OCI-LY1 (cell line): ENCODE results near the gene LTBP2.

ENCODE experiments used
- H2AFZ ChIP-seq: fragments of 200-600 bp; sonication (generic), shearing (Covaris generic); 2 replicates; pipeline ENCODE4 v1.6.0; 2014; ENCODE audit warnings: antibody characterized with exemption, mild to moderate bottlenecking, low read length
- H3F3A ChIP-seq: fragments of 200-600 bp; sonication (generic), shearing (Covaris generic); 2 replicates; pipeline ENCODE4 v1.6.0; 2014; ENCODE audit warnings: mild to moderate bottlenecking, antibody characterized with exemption, low read length, moderate library complexity; ENCODE audit not compliant: insufficient read depth
- H3K27ac ChIP-seq: fragments of 200-600 bp; sonication (generic); 2 replicates; pipeline ENCODE4 v1.5.1; 2014; ENCODE audit warnings: low read length, mixed run types, mild to moderate bottlenecking, low read depth; ENCODE audit not compliant: poor library complexity, severe bottlenecking
- H3K27me3 ChIP-seq: fragments of 200-600 bp; sonication (generic); 2 replicates; pipeline ENCODE4 v1.6.0; 2014; ENCODE audit warnings: antibody characterized with exemption, mild to moderate bottlenecking, low read length, moderate library complexity; ENCODE audit not compliant: insufficient read depth
- H3K36me3 ChIP-seq: fragments of 200-600 bp; sonication (generic); 2 replicates; pipeline ENCODE4 v1.6.1; 2014; ENCODE audit warnings: mild to moderate bottlenecking, antibody characterized with exemption, low read length, moderate library complexity, mixed read lengths; ENCODE audit not compliant: insufficient read depth
- H3K4me1 ChIP-seq: fragments of 200-600 bp; sonication (generic); 2 replicates; pipeline ENCODE4 v1.5.1; 2014; ENCODE audit warnings: mild to moderate bottlenecking, low read length, moderate library complexity; ENCODE audit not compliant: insufficient read depth, severe bottlenecking
- H3K4me2 ChIP-seq: fragments of 200-600 bp; sonication (generic), shearing (Covaris generic); 2 replicates; pipeline ENCODE4 v1.6.1; 2014; ENCODE audit warnings: low read length
- H3K4me3 ChIP-seq: fragments of 200-600 bp; sonication (generic); 2 replicates; pipeline ENCODE4 v1.5.1; 2014; ENCODE audit warnings: low read length, low read depth, mild to moderate bottlenecking, mixed read lengths; ENCODE audit not compliant: poor library complexity, severe bottlenecking
- H3K79me2 ChIP-seq: fragments of 200-600 bp; shearing (Covaris generic); 2 replicates; pipeline ENCODE4 v1.6.1; 2016; ENCODE audit warnings: mixed run types, low read length, mixed read lengths; ENCODE audit not compliant: insufficient read depth
- H3K9ac ChIP-seq: fragments of 200-600 bp; sonication (generic), shearing (Covaris generic); 2 replicates; pipeline ENCODE4 v1.6.1; 2014; ENCODE audit warnings: mild to moderate bottlenecking, low read length, mixed read lengths
- H3K9me2 ChIP-seq: fragments of 200-600 bp; sonication (generic), shearing (Covaris generic); 2 replicates; pipeline ENCODE4 v1.6.1; 2014; ENCODE audit warnings: low read depth, mild to moderate bottlenecking, low read length, mixed read lengths
- H3K9me3 ChIP-seq: fragments of 200-600 bp; shearing (Covaris generic); 2 replicates; pipeline ENCODE4 v1.6.1; 2014; ENCODE audit warnings: low read length, mixed read lengths
- H4K20me1 ChIP-seq: fragments of 200-600 bp; sonication (generic), shearing (Covaris generic); 2 replicates; pipeline ENCODE4 v1.6.0; 2016; ENCODE audit warnings: mild to moderate bottlenecking, low read length; ENCODE audit not compliant: insufficient read depth
- EZH2 ChIP-seq: fragments of 200-600 bp; sonication (generic), shearing (Covaris generic); IDR thresholded peaks from 2 replicates; pipeline ENCODE4 v1.8.0; 2017; ENCODE audit warnings: borderline replicate concordance, mixed run types, mild to moderate bottlenecking, antibody characterized with exemption, low read length, moderate library complexity, mixed read lengths
- TF ChIP-seq, protein P1 (sequence below): fragments of 200-600 bp; sonication (generic), shearing (Covaris generic); IDR thresholded peaks from 2 replicates; pipeline ENCODE4 v1.5.1; 2017; ENCODE audit warnings: mild to moderate bottlenecking, antibody characterized with exemption, low read length, moderate library complexity, mixed read lengths

LTBP2 gene

DNA sequence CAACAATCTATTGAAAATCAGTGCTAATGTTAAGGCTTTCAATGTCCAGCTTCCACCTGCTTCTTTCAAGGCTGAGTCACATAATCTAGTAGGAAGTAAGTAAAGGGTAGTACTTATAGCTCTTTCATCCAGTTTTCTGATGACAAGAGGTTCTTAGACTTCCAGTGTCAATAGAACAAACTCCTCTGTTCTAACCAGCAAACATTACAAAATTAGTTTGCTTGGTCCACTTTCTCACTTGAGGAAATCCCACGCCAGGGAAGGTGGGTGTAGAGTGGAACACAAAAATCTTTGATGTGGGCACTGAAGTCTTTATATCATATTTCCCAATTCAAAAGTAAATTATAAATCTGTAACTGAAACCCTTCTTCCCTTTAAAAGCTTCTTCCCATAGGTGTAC, 121.6 kb downstream of the LTBP2 start:
- Histone ChIP-seq H3K4me1 (peaks cover 25% of the 10 kb centered on the region), H3K9ac (no peak overlapping the region), H3F3A (no peaks in the 10 kb centered on the region), H3K79me2 (no peaks in the 10 kb centered on the region), H4K20me1 (no peaks in the 10 kb centered on the region), H3K27me3 (no peaks in the 10 kb centered on the region), H2AFZ (no peak overlapping the region), H3K27ac (no peak overlapping the region), H3K9me3 (no peaks in the 10 kb centered on the region), H3K4me3 (no peak overlapping the region), H3K9me2 (no peaks in the 10 kb centered on the region), H3K4me2 (no peak overlapping the region), H3K36me3 (no peaks in the 10 kb centered on the region)
- TF ChIP-seq, protein P1, sequence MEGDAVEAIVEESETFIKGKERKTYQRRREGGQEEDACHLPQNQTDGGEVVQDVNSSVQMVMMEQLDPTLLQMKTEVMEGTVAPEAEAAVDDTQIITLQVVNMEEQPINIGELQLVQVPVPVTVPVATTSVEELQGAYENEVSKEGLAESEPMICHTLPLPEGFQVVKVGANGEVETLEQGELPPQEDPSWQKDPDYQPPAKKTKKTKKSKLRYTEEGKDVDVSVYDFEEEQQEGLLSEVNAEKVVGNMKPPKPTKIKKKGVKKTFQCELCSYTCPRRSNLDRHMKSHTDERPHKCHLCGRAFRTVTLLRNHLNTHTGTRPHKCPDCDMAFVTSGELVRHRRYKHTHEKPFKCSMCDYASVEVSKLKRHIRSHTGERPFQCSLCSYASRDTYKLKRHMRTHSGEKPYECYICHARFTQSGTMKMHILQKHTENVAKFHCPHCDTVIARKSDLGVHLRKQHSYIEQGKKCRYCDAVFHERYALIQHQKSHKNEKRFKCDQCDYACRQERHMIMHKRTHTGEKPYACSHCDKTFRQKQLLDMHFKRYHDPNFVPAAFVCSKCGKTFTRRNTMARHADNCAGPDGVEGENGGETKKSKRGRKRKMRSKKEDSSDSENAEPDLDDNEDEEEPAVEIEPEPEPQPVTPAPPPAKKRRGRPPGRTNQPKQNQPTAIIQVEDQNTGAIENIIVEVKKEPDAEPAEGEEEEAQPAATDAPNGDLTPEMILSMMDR = no peak
- TF ChIP-seq EZH2 = no peak

DNA sequence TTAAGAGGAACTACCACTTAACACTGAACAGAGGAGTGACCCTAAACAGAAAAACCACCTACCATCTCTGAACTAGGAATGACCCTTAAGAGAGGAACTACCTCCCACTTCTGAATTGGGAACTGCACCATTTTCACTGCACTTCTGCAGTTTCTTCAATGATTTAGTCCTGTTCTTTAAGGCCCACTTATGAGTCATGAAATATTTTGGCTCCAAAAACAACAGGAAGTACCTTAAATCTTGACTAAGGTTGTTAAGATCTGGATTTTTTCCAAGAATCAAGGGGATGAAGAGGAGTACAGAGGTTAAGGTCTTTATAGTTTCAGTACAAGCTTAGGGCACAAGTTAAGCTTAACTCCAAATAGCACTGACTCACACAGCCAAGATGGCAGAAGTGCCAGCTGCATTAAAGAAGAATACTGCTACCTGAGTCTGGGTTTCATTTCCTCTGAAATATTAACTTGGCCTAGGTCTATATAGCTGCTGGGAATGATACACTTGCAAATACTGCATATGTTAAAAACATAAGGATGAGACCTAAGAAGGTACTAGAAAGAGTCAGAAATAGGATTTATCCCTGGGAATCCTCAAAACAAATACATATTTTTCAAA, 123.1 kb downstream of the LTBP2 start:
- Histone ChIP-seq H4K20me1 (no peaks in the 10 kb centered on the region), H3K36me3 (no peaks in the 10 kb centered on the region), H3K27me3 (no peaks in the 10 kb centered on the region), H2AFZ (no peak overlapping the region), H3K9me3 (no peaks in the 10 kb centered on the region), H3K9me2 (no peaks in the 10 kb centered on the region), H3K27ac (no peak overlapping the region), H3K4me3 (no peak overlapping the region), H3K9ac (no peak overlapping the region), H3K4me1 (peaks cover 10% of the 10 kb centered on the region), H3F3A (no peaks in the 10 kb centered on the region), H3K79me2 (no peaks in the 10 kb centered on the region), H3K4me2 (no peak overlapping the region)
- TF ChIP-seq, protein P1 = no peak
- no peak for TF ChIP-seq EZH2

DNA sequence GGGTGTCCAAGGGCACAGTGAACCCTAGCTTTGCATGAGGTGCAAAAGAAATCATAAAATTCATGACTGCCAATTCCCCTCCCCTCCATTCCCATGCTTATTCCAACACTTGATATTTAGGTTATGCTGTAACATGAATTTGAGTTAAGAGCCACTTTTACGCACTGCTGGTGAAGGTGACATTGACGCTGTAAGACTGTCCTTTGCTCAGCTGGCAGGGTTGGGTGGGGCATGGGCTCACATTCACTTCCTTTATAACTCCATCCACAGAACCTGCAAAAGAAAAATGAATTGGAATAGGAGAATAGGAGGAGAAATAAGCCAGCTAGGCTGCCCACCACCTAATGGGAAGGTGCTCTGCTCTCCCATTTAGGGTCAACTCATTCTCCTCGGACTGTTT, 125.9 kb downstream of the LTBP2 start:
- no peaks in the 10 kb centered on the region for H3K27me3 ChIP-seq
- H3K79me2 ChIP-seq = no peaks in the 10 kb centered on the region
- H3K9ac ChIP-seq = no peak overlapping the region
- no peaks in the 10 kb centered on the region for H3K9me3 ChIP-seq
- H3F3A ChIP-seq = no peaks in the 10 kb centered on the region
- no peaks in the 10 kb centered on the region for H3K4me1 ChIP-seq
- TF ChIP-seq EZH2 = no peak
- TF ChIP-seq, protein P1 = no peak
- H3K36me3 ChIP-seq = no peaks in the 10 kb centered on the region
- H3K4me3 ChIP-seq = no peak overlapping the region
- no peak overlapping the region for H3K27ac ChIP-seq
- H4K20me1 ChIP-seq = no peaks in the 10 kb centered on the region
- H3K4me2 ChIP-seq = no peak overlapping the region
- H3K9me2 ChIP-seq = no peaks in the 10 kb centered on the region
- no peak overlapping the region for H2AFZ ChIP-seq
